H1 (cell line): Measurements from ENCODE around the gene FAM227B. TPM values are rescaled to one million over a fixed set of nuclear protein-coding genes. Genes with fewer than 3 reads are reported as not detected.
A peak's percentile ranks its signal among the peaks of the same experiment; 100 is the strongest.

Source experiments
- CTCF ChIA-PET: fragments of 300-600 bp; sonication (Branson Sonifier 250); formaldehyde crosslinking; loops from one replicate; lab custom pipeline; 2021; ENCODE audit not compliant: partially characterized antibody; lab: Charles Lee
- POLR2A ChIA-PET: fragments of 300-600 bp; sonication (Branson Sonifier 250); formaldehyde crosslinking; loops from one replicate; lab custom pipeline; 2021; ENCODE audit warnings: inconsistent platforms; ENCODE audit not compliant: partially characterized antibody; lab: Charles Lee
- DNase-seq, 2 experiments: peaks; one replicate each; pipeline versions ENCODE4 v3.0.0 to v3.0.0-alpha.2; 2010 to 2022; ENCODE audit warnings: low spot score in 2 of 2, low read depth in 1 of 2, mixed read lengths in 1 of 2
- FAIRE-seq: peaks from 2 replicates; lab custom pipeline; 2011; peaks lifted over from hg19 to GRCh38; lab: Jason Lieb, UNC
- H2AFZ ChIP-seq: 2 replicates; pipeline ENCODE4 v1.8.1; 2012; ENCODE audit warnings: low read length, inconsistent platforms
- H2AK5ac ChIP-seq: 2 replicates; pipeline ENCODE4 v1.6.1; 2013; ENCODE audit warnings: low read depth, low read length
- H2BK120ac ChIP-seq: replicated peaks from 2 replicates; pipeline ENCODE3; 2013; ENCODE audit warnings: low read depth, low read length, inconsistent platforms
- H2BK12ac ChIP-seq: 2 replicates; pipeline ENCODE4 v1.6.1; 2013; ENCODE audit warnings: low read depth, low read length
- H2BK15ac ChIP-seq: 2 replicates; pipeline ENCODE4 v1.6.1; 2013; ENCODE audit warnings: low read length
- H2BK20ac ChIP-seq: 2 replicates; pipeline ENCODE4 v1.6.1; 2013; ENCODE audit warnings: low read length
- H2BK5ac ChIP-seq: 2 replicates; pipeline ENCODE4 v1.6.1; 2013; ENCODE audit warnings: low read depth, low read length
- H3K14ac ChIP-seq: 2 replicates; pipeline ENCODE4 v1.6.1; 2013; ENCODE audit warnings: inconsistent platforms; ENCODE audit not compliant: insufficient read length
- H3K18ac ChIP-seq: 2 replicates; pipeline ENCODE4 v1.6.1; 2013; ENCODE audit warnings: low read length; ENCODE audit errors: extremely low read depth
- H3K23ac ChIP-seq: 2 replicates; pipeline ENCODE4 v1.6.1; 2013; ENCODE audit warnings: inconsistent platforms; ENCODE audit not compliant: insufficient read length
- H3K23me2 ChIP-seq: 2 replicates; pipeline ENCODE4 v1.6.1; 2013; ENCODE audit warnings: low read depth, low read length
- H3K27ac ChIP-seq: 2 replicates; pipeline ENCODE4 v1.6.1; 2011; ENCODE audit warnings: low read depth, low read length, inconsistent platforms
- H3K27me3 ChIP-seq, 4 experiments: replicated peaks in 1 of 4; 1 replicate in 1 of 4; 2 replicates in 3 of 4; pipeline versions ENCODE4 v1.6.1 to v1.8.1; 2011 to 2013; ENCODE audit warnings: low read length in 3 of 4, mild to moderate bottlenecking in 3 of 4, inconsistent platforms in 2 of 4, mixed read lengths in 2 of 4, moderate library complexity in 1 of 4; ENCODE audit not compliant: control insufficient read depth in 3 of 4, insufficient read depth in 3 of 4; ENCODE audit errors: extremely low read depth in 1 of 4
- H3K36me3 ChIP-seq, 4 experiments: 2 replicates each; pipeline versions ENCODE4 v1.6.1 to v1.8.1; 2011 to 2013; ENCODE audit warnings: mild to moderate bottlenecking in 4 of 4, low read length in 3 of 4, moderate library complexity in 2 of 4, control low read depth in 1 of 4, inconsistent platforms in 1 of 4; ENCODE audit not compliant: insufficient read depth in 4 of 4, control insufficient read depth in 2 of 4
- H3K4ac ChIP-seq: replicated peaks from 2 replicates; pipeline ENCODE3; 2013; ENCODE audit warnings: low read length, low read depth, mixed read lengths, inconsistent platforms; ENCODE audit not compliant: insufficient read length
- H3K4me1 ChIP-seq, 4 experiments: replicated peaks in 1 of 4; 1 replicate in 1 of 4; 2 replicates in 3 of 4; pipeline versions ENCODE4 v1.6.1 to v1.8.1; 2011 to 2013; ENCODE audit warnings: low read length in 3 of 4, inconsistent platforms in 2 of 4, mixed read lengths in 1 of 4; ENCODE audit not compliant: insufficient read depth in 4 of 4, control insufficient read depth in 3 of 4
- H3K4me2 ChIP-seq, 2 experiments: 2 replicates each; pipeline versions ENCODE4 v1.6.1 to v1.8.1; 2011 to 2013; ENCODE audit warnings: low read depth in 2 of 2, low read length in 2 of 2, control low read depth in 1 of 2, inconsistent platforms in 1 of 2, mild to moderate bottlenecking in 1 of 2; ENCODE audit not compliant: insufficient read depth in 1 of 2
- H3K4me3 ChIP-seq, 4 experiments: fragments of 200-600, 300-600 bp in 1 of 4; sonication (generic), shearing (Covaris generic), sonication (Bioruptor Twin) in 1 of 4; 2 replicates each; pipeline versions ENCODE4 v1.5.1 to v1.8.1; 2011 to 2016; ENCODE audit warnings: low read length in 4 of 4, low read depth in 3 of 4, control low read depth in 2 of 4, inconsistent platforms in 2 of 4, mild to moderate bottlenecking in 2 of 4, mixed read lengths in 1 of 4, moderate library complexity in 1 of 4; ENCODE audit not compliant: insufficient read depth in 2 of 4; ENCODE audit errors: extremely low read depth in 1 of 4
- H3K56ac ChIP-seq: replicated peaks from 2 replicates; pipeline ENCODE3; 2013; ENCODE audit warnings: low read depth, mild to moderate bottlenecking, mixed read lengths, low read length, inconsistent platforms; ENCODE audit not compliant: insufficient read length
- H3K79me1 ChIP-seq: 2 replicates; pipeline ENCODE4 v1.6.1; 2013; ENCODE audit warnings: low read depth, low read length, control low read depth
- H3K79me2 ChIP-seq, 2 experiments: 2 replicates each; pipeline versions ENCODE4 v1.6.1 to v1.8.1; 2012 to 2013; ENCODE audit warnings: low read length in 2 of 2, mild to moderate bottlenecking in 2 of 2, inconsistent platforms in 1 of 2; ENCODE audit not compliant: insufficient read depth in 2 of 2, control insufficient read depth in 1 of 2
- H3K9ac ChIP-seq, 4 experiments: replicated peaks in 1 of 4; 1 replicate in 1 of 4; 2 replicates in 3 of 4; pipeline versions ENCODE4 v1.6.1 to v1.8.1; 2011 to 2013; ENCODE audit warnings: low read depth in 3 of 4, low read length in 3 of 4, control low read depth in 2 of 4, mild to moderate bottlenecking in 2 of 4, moderate library complexity in 2 of 4, inconsistent platforms in 1 of 4; ENCODE audit errors: extremely low read depth in 1 of 4
- H3K9me3 ChIP-seq, 2 experiments: 2 replicates each; pipeline versions ENCODE4 v1.6.1 to v1.8.1; 2012 to 2013; ENCODE audit warnings: mild to moderate bottlenecking in 2 of 2, moderate library complexity in 2 of 2, control low read depth in 1 of 2, inconsistent platforms in 1 of 2, low read depth in 1 of 2, low read length in 1 of 2, mixed read lengths in 1 of 2; ENCODE audit not compliant: insufficient read depth in 2 of 2
- H4K20me1 ChIP-seq, 2 experiments: replicated peaks in 1 of 2; 2 replicates each; pipeline versions ENCODE3 to v1.8.1; 2011 to 2013; ENCODE audit warnings: inconsistent platforms in 2 of 2, low read length in 2 of 2, mild to moderate bottlenecking in 1 of 2; ENCODE audit not compliant: insufficient read depth in 2 of 2, control insufficient read depth in 1 of 2
- H4K5ac ChIP-seq: 2 replicates; pipeline ENCODE4 v1.6.1; 2013; ENCODE audit warnings: low read length, low read depth, mixed read lengths, inconsistent platforms; ENCODE audit not compliant: insufficient read length
- H4K8ac ChIP-seq: 2 replicates; pipeline ENCODE4 v1.8.0; 2013; ENCODE audit warnings: mild to moderate bottlenecking, moderate library complexity, low read length, inconsistent platforms; ENCODE audit not compliant: insufficient read depth; ENCODE audit errors: extremely low read depth
- H4K91ac ChIP-seq: replicated peaks from 2 replicates; pipeline ENCODE3; 2013; ENCODE audit warnings: low read length, mixed read lengths, inconsistent platforms; ENCODE audit not compliant: insufficient read length
- CEBPB ChIP-seq: IDR thresholded peaks from 2 replicates; pipeline ENCODE4 v1.6.1; 2012; ENCODE audit warnings: low read depth, low read length
- JUN ChIP-seq: IDR thresholded peaks from 2 replicates; pipeline ENCODE4 v1.6.1; 2011; ENCODE audit warnings: low read depth, mild to moderate bottlenecking, improper control_type of control experiment, low read length
- WGBS, 2 experiments: shearing (Covaris generic) in 1 of 2; methylation state at CpG; one replicate each; pipeline versions ENCODE4 v1.1.6 to v1.1.7; 2013 to 2015; ENCODE audit warnings: low lambda C conversion rate in 2 of 2, mixed read lengths in 2 of 2, inconsistent platforms in 1 of 2, low coverage in 1 of 2, missing lambda C conversion rate in 1 of 2; ENCODE audit not compliant: insufficient replicate concordance in 2 of 2, insufficient coverage in 1 of 2, insufficient read length in 1 of 2; ENCODE audit errors: extremely low coverage in 1 of 2, missing lambda C conversion rate in 1 of 2; 5-methylcytosine and 5-hydroxymethylcytosine counted together
- polyA plus RNA-seq, 7 experiments: library from polyadenylated mRNA; depleted of rRNA in 3 of 7; stranded (reverse) in 5 of 7; unstranded in 2 of 7; fragments of >200 nt in 5 of 7; fragments of 200-250 nt in 2 of 7; gene quantifications; 1 replicate in 5 of 7; 2 replicates in 1 of 7; 4 replicates in 1 of 7; pipeline versions ENCODE4 v1.2.1 to v1.2.3, GENCODE V29; 2011 to 2013; ENCODE audit warnings: missing spikeins in 2 of 7, mixed read lengths in 2 of 7
- total RNA-seq: library from RNA; stranded (reverse); fragmentation: NEBNext Ultra II Directional; extraction: Animal tissue kit (Norgen Biotek cat#: 25700); gene quantifications from 2 replicates; pipeline ENCODE4 v1.2.1, GENCODE V29; 2021

Gene FAM227B
- total and polyA plus RNA-seq, 2 of the 8 experiments (the other 6 are each of a cell fraction or from before 2014, with no cell fraction given), result 4.0 to 6.5 TPM

DNA sequence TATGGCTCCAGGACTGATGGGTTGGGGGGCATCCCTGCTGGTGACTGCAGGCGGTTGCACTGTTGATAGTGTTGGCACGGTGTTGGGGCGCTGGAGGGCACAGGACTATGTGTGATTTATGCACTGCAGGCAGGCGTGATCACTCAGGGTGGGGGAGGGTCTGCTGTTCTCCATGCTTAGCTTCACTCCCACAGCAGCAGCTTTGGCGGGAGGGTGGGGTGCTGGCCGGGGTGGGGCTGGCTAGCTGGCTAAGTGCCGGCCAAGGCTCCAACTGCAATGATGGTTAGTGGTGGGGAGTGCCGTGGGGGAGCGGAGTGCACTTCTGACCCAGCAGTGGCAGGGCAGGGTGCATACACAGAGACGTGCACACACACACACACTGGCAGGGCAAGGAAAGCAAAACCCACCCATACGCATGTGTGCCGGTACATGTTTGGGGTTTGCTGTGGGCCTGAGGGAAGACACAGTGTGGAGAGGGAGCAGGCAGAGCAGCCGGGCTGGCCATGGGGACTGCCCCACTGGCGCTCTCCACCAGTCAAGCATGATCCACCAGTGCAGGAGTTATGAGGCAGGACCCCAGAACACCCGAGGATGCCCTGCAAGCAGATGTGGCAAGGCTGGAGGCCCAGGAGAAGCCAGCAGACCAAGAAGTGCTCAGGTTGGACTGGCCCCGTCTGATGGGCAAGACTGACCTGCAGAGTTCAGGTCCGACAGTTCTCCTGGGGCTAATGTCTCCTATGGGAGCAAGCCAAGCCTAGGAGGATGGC, 214.1 kb downstream of the FAM227B start:
- no peak overlapping the region for H4K8ac ChIP-seq
- no peak overlapping the region for H3K4me2 ChIP-seq
- H3K14ac ChIP-seq, result no peak overlapping the region
- no peaks in the 10 kb centered on the region for H3K27me3 ChIP-seq
- FAIRE-seq (no peak), DNase-seq (no peak)
- H2BK120ac ChIP-seq, result no peak overlapping the region
- no peak overlapping the region for H2BK15ac ChIP-seq
- H3K79me2 ChIP-seq, result no peaks in the 10 kb centered on the region
- POLR2A ChIA-PET, result no interaction called here
- H3K36me3 ChIP-seq, result no peaks in the 10 kb centered on the region
- H3K4ac ChIP-seq, result no peak overlapping the region
- H4K20me1 ChIP-seq, result no peaks in the 10 kb centered on the region
- H3K79me1 ChIP-seq, result no peaks in the 10 kb centered on the region
- H3K4me3 ChIP-seq, result no peak overlapping the region
- no peak overlapping the region for H3K23ac ChIP-seq
- H3K4me1 ChIP-seq, result no peaks in the 10 kb centered on the region
- no peak overlapping the region for H2AK5ac ChIP-seq
- H2BK5ac ChIP-seq, result 0 out of 2 replicates have a peak overlapping the region, but pooled peaks have one; percentile 24
- H2AFZ ChIP-seq, result peak overlapping the region; percentile 39
- H4K5ac ChIP-seq, result no peak overlapping the region
- no peak overlapping the region for H4K91ac ChIP-seq
- H2BK20ac ChIP-seq, result no peak overlapping the region
- no peak overlapping the region for H3K27ac ChIP-seq
- no peak overlapping the region for H2BK12ac ChIP-seq
- H3K23me2 ChIP-seq, result no peaks in the 10 kb centered on the region
- no peak overlapping the region for H3K56ac ChIP-seq
- no peak overlapping the region for H3K18ac ChIP-seq
- WGBS, 2 experiments, result 92% methylated on average over 10 of the region's 17 CpGs; no CpG with 5 or more reads in 1 of the 2 experiments
- CTCF ChIA-PET, result interaction anchor here (1.0 to 1.5 kb wide), 4 partner anchors 17 to 171 kb away, joined by 3 to 6 read pairs (median 4); no protein-coding TSS in a partner anchor
- H3K9ac ChIP-seq, result no peak overlapping the region
- no peaks in the 10 kb centered on the region for H3K9me3 ChIP-seq
- no peak for TF ChIP-seq JUN
- no peak for TF ChIP-seq CEBPB
